Measurements from ENCODE around the gene CIPC.

CIPC gene

GRCh38 chr14:77155083-77155482, 57.0 kb downstream of the CIPC start:
- DNase-seq: no peak

- DNase-seq: no peak
Measured at GRCh38 chr14:77157740-77158139, 59.7 kb downstream of the CIPC start.

DNA sequence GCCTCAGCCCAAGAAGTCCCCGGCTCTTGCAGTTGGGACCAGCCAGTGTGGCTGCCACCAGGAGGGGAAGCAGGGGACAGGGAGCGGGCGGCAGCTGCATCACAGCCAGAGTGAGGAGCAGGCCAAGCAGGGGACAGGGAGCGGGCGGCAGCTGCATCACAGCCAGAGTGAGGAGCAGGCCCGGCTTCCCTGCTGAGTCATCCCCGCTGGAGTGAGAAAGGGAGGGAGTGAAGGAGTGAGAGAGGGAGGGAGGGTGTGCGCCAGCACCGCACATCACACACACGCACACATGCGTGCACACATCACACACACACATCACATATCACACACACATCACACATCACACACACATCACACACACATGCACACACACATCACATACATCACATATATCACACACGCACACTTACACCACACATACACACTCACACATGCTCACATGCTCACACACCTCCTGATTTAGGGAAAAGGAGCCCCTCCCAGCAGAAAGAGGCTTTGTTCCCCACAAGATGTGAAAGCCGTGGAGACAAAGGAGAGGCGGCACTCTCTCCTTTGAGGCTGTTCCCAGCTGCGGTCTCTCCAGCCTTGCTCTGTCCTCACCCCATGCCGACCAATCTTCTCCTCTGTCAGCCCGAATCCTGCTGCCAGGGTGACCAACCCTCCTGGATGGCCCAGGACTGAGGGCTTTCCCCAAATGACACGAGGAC, 60.3 kb downstream of the CIPC start:
- no peak for DNase-seq

GRCh38 chr14:77158882-77159255, 60.8 kb downstream of the CIPC start:
- no peak for DNase-seq

DNA sequence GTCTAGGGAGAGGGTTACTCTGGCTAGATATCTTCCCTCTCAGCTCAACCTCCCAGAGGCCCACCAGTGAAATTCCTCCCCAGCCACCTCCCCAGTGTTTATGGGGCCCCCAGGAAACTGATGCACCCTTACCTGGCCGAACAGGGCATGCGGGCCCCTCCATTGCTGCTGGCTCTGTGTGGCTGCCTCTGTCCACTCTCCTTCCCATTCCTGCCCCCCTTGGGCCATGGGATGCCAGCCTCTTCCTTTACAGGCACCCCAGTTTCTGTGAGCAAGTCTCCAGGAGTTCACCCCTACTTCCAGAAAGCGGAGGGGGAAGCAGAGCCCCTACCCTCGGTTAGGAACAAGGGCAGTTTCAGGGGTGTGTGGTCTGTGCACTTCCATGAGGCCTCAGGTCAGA, 63.0 kb downstream of the CIPC start:
- no peak for DNase-seq
